RWPE2 (cell line): ENCODE measurements around the gene P2RY14.

Experiments
- ATAC-seq: fragments of 200-7000 bp; cut with Tn5 transposase; 3 replicates; pipeline ENCODE4 v1.9.1; 2021; ENCODE audit warnings: low read depth
- DNase-seq: peaks from one replicate; pipeline ENCODE4 v3.0.0-alpha.2; 2020; ENCODE audit warnings: low spot score
- H3K27ac ChIP-seq: fragments of 450-650 bp; 2 replicates; pipeline ENCODE4 v1.5.1; 2017; ENCODE audit warnings: mild to moderate bottlenecking; ENCODE audit not compliant: poor library complexity, severe bottlenecking
- H3K27me3 ChIP-seq: fragments of 250-450 bp; sonication (Bioruptor Pico); 2 replicates; pipeline ENCODE4 v1.5.1; 2021; ENCODE audit warnings: mild to moderate bottlenecking, moderate library complexity; ENCODE audit not compliant: insufficient read depth, poor library complexity, severe bottlenecking
- H3K36me3 ChIP-seq: fragments of 250-450 bp; sonication (Bioruptor Pico); 2 replicates; pipeline ENCODE4 v1.5.1; 2020; ENCODE audit warnings: low read depth, mild to moderate bottlenecking, moderate library complexity
- H3K4me1 ChIP-seq: fragments of 250-450 bp; sonication (Bioruptor Pico); 2 replicates; pipeline ENCODE4 v1.5.1; 2021; ENCODE audit warnings: mild to moderate bottlenecking, moderate library complexity; ENCODE audit not compliant: insufficient read depth, poor library complexity, severe bottlenecking
- H3K4me3 ChIP-seq: fragments of 250-450 bp; sonication (Bioruptor Pico); 2 replicates; pipeline ENCODE4 v1.5.1; 2021; ENCODE audit warnings: mild to moderate bottlenecking, moderate library complexity; ENCODE audit not compliant: severe bottlenecking
- H3K9me3 ChIP-seq: fragments of 250-450 bp; sonication (Bioruptor Pico); 2 replicates; pipeline ENCODE4 v1.5.1; 2021; ENCODE audit warnings: mild to moderate bottlenecking, moderate library complexity; ENCODE audit not compliant: severe bottlenecking
- CTCF ChIP-seq: fragments of 450-650 bp; IDR thresholded peaks from one replicate; pipeline ENCODE4 v1.5.1; 2017; ENCODE audit warnings: mild to moderate bottlenecking, moderate library complexity; ENCODE audit not compliant: poor library complexity, severe bottlenecking

The P2RY14 gene

GRCh38 chr3:151276687-151277042 is 1.7 kb downstream of the P2RY14 start:
- Histone ChIP-seq H3K4me3 (no peak overlapping the region), H3K27ac (no peak overlapping the region), H3K36me3 (no peaks in the 10 kb centered on the region), H3K9me3 (no peaks in the 10 kb centered on the region), H3K27me3 (no peaks in the 10 kb centered on the region), H3K4me1 (no peaks in the 10 kb centered on the region)
- ATAC-seq (no peak), DNase-seq (no peak)
- no peak for TF ChIP-seq CTCF

- DNase-seq (no peak), ATAC-seq (no peak)
- Histone ChIP-seq H3K36me3 (no peaks in the 10 kb centered on the region), H3K27me3 (no peaks in the 10 kb centered on the region), H3K27ac (no peak overlapping the region), H3K4me1 (no peaks in the 10 kb centered on the region), H3K4me3 (no peak overlapping the region), H3K9me3 (no peaks in the 10 kb centered on the region)
- TF ChIP-seq CTCF: no peak
These were observed 2.2 kb downstream of the P2RY14 start for GRCh38 chr3:151276038-151276686.

- DNase-seq: no peak
- H3K9me3 ChIP-seq: no peaks in the 10 kb centered on the region
- no peak overlapping the region for H3K27ac ChIP-seq
- H3K27me3 ChIP-seq: no peaks in the 10 kb centered on the region
- ATAC-seq: no peak
- no peak overlapping the region for H3K4me3 ChIP-seq
- TF ChIP-seq CTCF: no peak
- no peaks in the 10 kb centered on the region for H3K36me3 ChIP-seq
- no peaks in the 10 kb centered on the region for H3K4me1 ChIP-seq
These were observed 3.3 kb downstream of the P2RY14 start for GRCh38 chr3:151275091-151275490.

- no peak overlapping the region for H3K4me3 ChIP-seq
- DNase-seq (no peak), ATAC-seq (no peak)
- H3K27ac ChIP-seq: no peak overlapping the region
- no peaks in the 10 kb centered on the region for H3K9me3 ChIP-seq
- H3K4me1 ChIP-seq: no peaks in the 10 kb centered on the region
- no peaks in the 10 kb centered on the region for H3K27me3 ChIP-seq
- H3K36me3 ChIP-seq: no peaks in the 10 kb centered on the region
- TF ChIP-seq CTCF: no peak
These were observed 8.7 kb downstream of the P2RY14 start for GRCh38 chr3:151269631-151270030.
